GM12864 (cell line): ENCODE data around the gene DOCK3.
"Not testable (repeated sequence)": the region's sequence is repeated elsewhere in the genome, so short reads cannot be mapped to it uniquely, and the experiment has no call there.

Experiments
- DNase-seq: peaks from one replicate; pipeline ENCODE4 v3.0.0-alpha.2; 2011; ENCODE audit warnings: low read depth
- H3K4me3 ChIP-seq: 2 replicates; pipeline ENCODE4 v1.5.1; 2011; ENCODE audit warnings: mild to moderate bottlenecking, low read depth, low read length, control low read depth
- CTCF ChIP-seq: IDR thresholded peaks from 2 replicates; pipeline ENCODE4 v1.5.1; 2011; ENCODE audit warnings: low read depth, mild to moderate bottlenecking, moderate library complexity, low read length, control low read depth, inconsistent platforms; ENCODE audit errors: missing control alignments

The DOCK3 gene

GRCh38 chr3:50662408-50662807, 12.3 kb upstream of the DOCK3 start:
- H3K4me3 ChIP-seq = no peak overlapping the region
- no peak for TF ChIP-seq CTCF
- no peak for DNase-seq

- DNase-seq = no peak
- H3K4me3 ChIP-seq = no peak overlapping the region
- TF ChIP-seq CTCF = no peak
Observed at GRCh38 chr3:50665081-50665840, 9.5 kb upstream of the DOCK3 start.

- not testable (repeated sequence) for DNase-seq, H3K4me3 ChIP-seq
Observed at GRCh38 chr3:50665841-50666115, 8.9 kb upstream of the DOCK3 start.

- DNase-seq = no peak
- no peak for TF ChIP-seq CTCF
- H3K4me3 ChIP-seq = no peak overlapping the region
Observed at GRCh38 chr3:50666837-50667236, 7.9 kb upstream of the DOCK3 start.

GRCh38 chr3:50671331-50671730, 3.4 kb upstream of the DOCK3 start:
- H3K4me3 ChIP-seq = no peak overlapping the region
- no peak for DNase-seq
- TF ChIP-seq CTCF = no peak

- DNase-seq = no peak
- TF ChIP-seq CTCF = no peak
- H3K4me3 ChIP-seq = no peak overlapping the region
Observed at GRCh38 chr3:50672656-50673055, 2.1 kb upstream of the DOCK3 start.

GRCh38 chr3:50673931-50674330, 796 bp upstream of the DOCK3 start:
- no peak for DNase-seq
- H3K4me3 ChIP-seq = no peak overlapping the region
- TF ChIP-seq CTCF = no peak
